PC-9 (cell line): ENCODE results near the gene MAP9.

Source experiments
- EZH2 ChIP-seq: fragments of 200-600 bp; sonication (generic); IDR thresholded peaks from 2 replicates; pipeline ENCODE4 v1.8.0; 2017; ENCODE audit warnings: antibody characterized with exemption, low read depth
- TF ChIP-seq, protein P1 (sequence below): fragments of 200-600 bp; sonication (generic); conservative IDR thresholded peaks from 2 replicates; pipeline ENCODE4 v1.6.1; 2017; ENCODE audit warnings: mixed run types, antibody characterized with exemption, mild to moderate bottlenecking, moderate library complexity

DNA sequence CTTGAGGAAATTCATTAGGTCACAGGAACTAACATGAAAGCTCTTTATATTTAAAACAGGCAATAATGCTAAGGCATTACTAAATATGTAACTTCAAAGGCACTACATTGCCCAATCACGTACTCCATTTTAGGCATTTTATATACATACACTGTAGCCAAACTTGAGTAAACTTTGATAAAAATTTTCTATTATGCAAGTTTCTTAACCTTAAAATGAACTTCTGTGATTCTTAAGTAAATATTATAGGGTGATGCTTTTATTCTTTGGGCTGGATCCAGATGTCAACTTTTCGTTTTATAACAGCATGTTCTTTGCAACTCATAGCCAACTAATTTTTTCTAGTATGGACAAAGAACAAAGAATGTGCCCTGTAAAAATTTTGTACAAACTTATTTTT, 28.3 kb upstream of the MAP9 start:
- TF ChIP-seq, protein P1, sequence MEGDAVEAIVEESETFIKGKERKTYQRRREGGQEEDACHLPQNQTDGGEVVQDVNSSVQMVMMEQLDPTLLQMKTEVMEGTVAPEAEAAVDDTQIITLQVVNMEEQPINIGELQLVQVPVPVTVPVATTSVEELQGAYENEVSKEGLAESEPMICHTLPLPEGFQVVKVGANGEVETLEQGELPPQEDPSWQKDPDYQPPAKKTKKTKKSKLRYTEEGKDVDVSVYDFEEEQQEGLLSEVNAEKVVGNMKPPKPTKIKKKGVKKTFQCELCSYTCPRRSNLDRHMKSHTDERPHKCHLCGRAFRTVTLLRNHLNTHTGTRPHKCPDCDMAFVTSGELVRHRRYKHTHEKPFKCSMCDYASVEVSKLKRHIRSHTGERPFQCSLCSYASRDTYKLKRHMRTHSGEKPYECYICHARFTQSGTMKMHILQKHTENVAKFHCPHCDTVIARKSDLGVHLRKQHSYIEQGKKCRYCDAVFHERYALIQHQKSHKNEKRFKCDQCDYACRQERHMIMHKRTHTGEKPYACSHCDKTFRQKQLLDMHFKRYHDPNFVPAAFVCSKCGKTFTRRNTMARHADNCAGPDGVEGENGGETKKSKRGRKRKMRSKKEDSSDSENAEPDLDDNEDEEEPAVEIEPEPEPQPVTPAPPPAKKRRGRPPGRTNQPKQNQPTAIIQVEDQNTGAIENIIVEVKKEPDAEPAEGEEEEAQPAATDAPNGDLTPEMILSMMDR = no peak
- no peak for TF ChIP-seq EZH2
